Fibroblast of peridontal ligament (primary cell): ENCODE data around the gene LBH.

ENCODE experiments used
- DNase-seq: peaks from one replicate; pipeline ENCODE4 v3.0.0-alpha.2; 2010; ENCODE audit errors: extremely low read depth

Gene LBH

GRCh38 chr2:30303095-30303494, 71.8 kb downstream of the LBH start:
- no peak for DNase-seq

DNA sequence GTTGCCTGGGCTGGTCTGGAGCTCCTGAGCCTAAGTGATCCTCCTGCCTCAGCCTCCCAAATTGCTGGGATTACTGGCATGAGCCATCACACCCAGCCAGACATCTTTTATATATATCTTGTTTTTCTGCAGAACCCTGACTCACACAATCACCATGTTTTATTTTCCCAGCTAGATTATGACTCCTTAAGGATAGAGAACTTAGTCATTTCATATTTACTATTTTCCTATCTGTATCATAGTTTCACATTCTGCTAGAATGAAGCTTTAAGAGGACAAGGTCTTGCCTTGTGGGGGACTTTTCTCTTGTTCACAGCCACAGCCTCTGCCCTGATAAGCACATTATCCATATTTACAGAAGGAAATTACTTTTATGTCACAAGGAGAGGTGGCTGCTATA, 73.9 kb downstream of the LBH start:
- DNase-seq: peak; percentile 7

GRCh38 chr2:30306522-30306921, 75.2 kb downstream of the LBH start:
- DNase-seq: no peak

DNA sequence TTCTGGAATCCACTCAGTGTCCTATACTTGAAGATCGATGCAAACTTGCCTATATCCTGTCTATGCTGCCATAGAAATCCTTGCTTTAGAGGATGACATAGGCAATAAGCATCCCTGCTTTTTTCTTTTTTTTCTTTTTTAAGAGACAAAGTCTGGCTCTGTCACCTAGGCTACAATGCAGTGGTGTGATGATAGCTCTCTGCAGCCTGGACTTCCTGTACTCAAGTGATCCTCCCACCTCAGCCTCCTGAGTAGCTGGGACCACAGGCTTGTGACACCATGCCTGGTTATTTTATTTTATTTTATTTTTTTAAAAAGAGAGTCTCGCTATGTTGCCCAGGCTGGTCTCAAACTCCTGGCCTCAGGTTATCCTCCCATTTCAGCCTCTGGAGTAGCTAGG, 76.9 kb downstream of the LBH start:
- DNase-seq: no peak
